NCI-H2171 treated with DMSO at 0.1 percent for 48 hours (cell line): ENCODE data around the gene PRMT2.

Experiments used
- DNase-seq: peaks from one replicate; lab custom pipeline; 2025; lab: John Stamatoyannopoulos, UW

The PRMT2 gene

GRCh38 chr21:46643379-46644177 is 8.1 kb downstream of the PRMT2 start:
- DNase-seq, result no peak

GRCh38 chr21:46645840-46646239 is 10.4 kb downstream of the PRMT2 start:
- DNase-seq, result no peak

- DNase-seq, result no peak
Measured at GRCh38 chr21:46646541-46647154, 11.2 kb downstream of the PRMT2 start.

- DNase-seq, result no peak
Measured at GRCh38 chr21:46648539-46648938, 13.1 kb downstream of the PRMT2 start.

GRCh38 chr21:46649356-46649755 is 13.9 kb downstream of the PRMT2 start:
- no peak for DNase-seq

- no peak for DNase-seq
Measured at GRCh38 chr21:46650476-46651098, 15.1 kb downstream of the PRMT2 start.

- DNase-seq, result no peak
Measured at GRCh38 chr21:46651121-46651520, 15.6 kb downstream of the PRMT2 start.

- DNase-seq, result no peak
Measured at GRCh38 chr21:46655230-46655629, 19.8 kb downstream of the PRMT2 start.

GRCh38 chr21:46656820-46657219 is 21.3 kb downstream of the PRMT2 start:
- no peak for DNase-seq

GRCh38 chr21:46660505-46660904 is 25.0 kb downstream of the PRMT2 start:
- DNase-seq, result no peak

GRCh38 chr21:46661211-46661625 is 25.7 kb downstream of the PRMT2 start:
- no peak for DNase-seq

GRCh38 chr21:46661642-46662366 is 26.3 kb downstream of the PRMT2 start:
- no peak for DNase-seq

GRCh38 chr21:46662367-46662654 is 26.8 kb downstream of the PRMT2 start:
- no peak for DNase-seq

GRCh38 chr21:46662765-46663500 is 27.5 kb downstream of the PRMT2 start:
- DNase-seq, result no peak

GRCh38 chr21:46663754-46664153 is 28.3 kb downstream of the PRMT2 start:
- no peak for DNase-seq

- DNase-seq, result no peak
Measured at GRCh38 chr21:46664316-46664995, 29.0 kb downstream of the PRMT2 start.

GRCh38 chr21:46665566-46665965 is 30.1 kb downstream of the PRMT2 start:
- no peak for DNase-seq

GRCh38 chr21:46666941-46667740 is 31.7 kb downstream of the PRMT2 start:
- DNase-seq, result peak; percentile 49

- peak; percentile 74 for DNase-seq
Measured at GRCh38 chr21:46667741-46668380, 32.4 kb downstream of the PRMT2 start.

GRCh38 chr21:46668381-46668780 is 32.9 kb downstream of the PRMT2 start:
- no peak for DNase-seq
